PFSK-1 (cell line): ENCODE results near the gene ABCA7.

Source experiments
- FOXP2 ChIP-seq: optimal IDR thresholded peaks from 2 replicates; pipeline ENCODE3; 2011; ENCODE audit warnings: borderline replicate concordance, control low read depth, inconsistent platforms; ENCODE audit not compliant: insufficient read depth; ENCODE audit errors: extremely low read length, extremely low read depth
- POLR2AphosphoS5 ChIP-seq: IDR thresholded peaks from 2 replicates; pipeline ENCODE4 v1.6.1; 2012; ENCODE audit warnings: low read depth, mild to moderate bottlenecking, control low read depth, low read length, moderate library complexity
- REST ChIP-seq, 2 experiments: IDR thresholded peaks; 2 replicates each; pipeline versions ENCODE4 v1.6.1 to v1.8.0; 2011 to 2012; ENCODE audit warnings: low read depth in 2 of 2, low read length in 2 of 2, control low read depth in 1 of 2, inconsistent platforms in 1 of 2, mild to moderate bottlenecking in 1 of 2, moderate library complexity in 1 of 2; ENCODE audit not compliant: insufficient read depth in 1 of 2
- SIN3A ChIP-seq: IDR thresholded peaks from 2 replicates; pipeline ENCODE4 v1.6.1; 2012; ENCODE audit warnings: mild to moderate bottlenecking, low read length, moderate library complexity, borderline replicate concordance; ENCODE audit not compliant: insufficient read depth
- TAF1 ChIP-seq: IDR thresholded peaks from 2 replicates; pipeline ENCODE4 v1.6.1; 2012; ENCODE audit warnings: low read length, control low read depth, borderline replicate concordance; ENCODE audit not compliant: insufficient read depth

ABCA7 gene

GRCh38 chr19:1009041-1009980, 30.6 kb upstream of the ABCA7 start:
- no peak for TF ChIP-seq SIN3A
- TF ChIP-seq FOXP2, result no peak
- TF ChIP-seq POLR2AphosphoS5, result no peak
- no peak for TF ChIP-seq TAF1
- TF ChIP-seq REST (IDR thresholded peaks at IDR 0.05; ENCODE audit: insufficient read depth in 1 of 2, low read depth in 2 of 2, low read length in 2 of 2), result no peak

- no peak for TF ChIP-seq TAF1
- no peak for TF ChIP-seq SIN3A
- TF ChIP-seq POLR2AphosphoS5, result no peak
- TF ChIP-seq REST (IDR thresholded peaks at IDR 0.05; ENCODE audit: insufficient read depth in 1 of 2, low read depth in 2 of 2, low read length in 2 of 2), result no peak
- TF ChIP-seq FOXP2, result no peak
Measured at GRCh38 chr19:1009981-1010538, 29.8 kb upstream of the ABCA7 start.

DNA sequence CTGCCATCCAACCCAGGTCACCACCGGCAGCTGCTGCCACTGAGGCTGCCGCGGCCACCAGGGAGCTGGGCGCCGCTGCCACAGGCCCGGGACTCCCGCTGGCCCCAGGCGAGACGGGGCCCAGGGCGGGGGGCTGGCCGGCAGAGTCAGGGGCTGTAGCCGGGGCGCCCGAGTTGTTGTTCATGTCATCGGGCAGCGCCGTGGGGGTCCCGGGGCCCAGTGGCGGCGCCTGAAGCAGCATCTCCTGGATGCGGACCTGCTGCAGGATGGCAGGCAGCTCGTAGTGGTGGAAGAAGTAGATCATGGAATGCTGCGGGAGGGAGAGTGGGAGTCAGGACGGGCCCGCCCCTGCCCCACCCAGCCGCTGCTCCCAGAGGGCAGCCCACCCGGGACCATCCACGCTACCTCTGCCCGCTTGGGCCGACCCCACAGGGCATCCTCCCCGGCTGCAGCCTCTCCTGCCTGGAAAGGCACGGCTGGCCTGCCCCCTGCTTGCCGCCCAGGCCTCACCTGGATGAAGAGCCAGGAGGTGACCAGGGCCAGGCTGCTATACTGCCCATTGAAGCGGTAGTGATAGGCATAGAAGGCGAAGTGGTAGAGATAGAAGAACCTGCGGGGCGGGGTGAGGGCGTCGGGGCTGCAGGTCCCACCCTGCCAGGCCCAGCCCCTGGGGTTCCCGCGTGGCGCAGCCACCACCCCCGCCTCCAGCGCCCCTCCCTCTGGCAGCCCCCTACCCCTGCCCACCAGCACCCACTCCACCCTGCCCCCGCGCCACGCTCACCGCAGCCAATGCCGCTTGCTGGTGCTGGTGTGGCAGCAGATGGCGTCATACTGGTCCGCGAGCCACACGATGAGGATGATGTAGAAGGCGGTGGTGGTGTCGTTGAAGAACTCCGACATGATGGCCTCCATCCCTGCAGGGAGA, 29.1 kb upstream of the ABCA7 start:
- no peak for TF ChIP-seq REST (IDR thresholded peaks at IDR 0.05; ENCODE audit: insufficient read depth in 1 of 2, low read depth in 2 of 2, low read length in 2 of 2)
- no peak for TF ChIP-seq POLR2AphosphoS5

- no peak for TF ChIP-seq POLR2AphosphoS5
Measured at GRCh38 chr19:1011831-1012333, 28.0 kb upstream of the ABCA7 start.

DNA sequence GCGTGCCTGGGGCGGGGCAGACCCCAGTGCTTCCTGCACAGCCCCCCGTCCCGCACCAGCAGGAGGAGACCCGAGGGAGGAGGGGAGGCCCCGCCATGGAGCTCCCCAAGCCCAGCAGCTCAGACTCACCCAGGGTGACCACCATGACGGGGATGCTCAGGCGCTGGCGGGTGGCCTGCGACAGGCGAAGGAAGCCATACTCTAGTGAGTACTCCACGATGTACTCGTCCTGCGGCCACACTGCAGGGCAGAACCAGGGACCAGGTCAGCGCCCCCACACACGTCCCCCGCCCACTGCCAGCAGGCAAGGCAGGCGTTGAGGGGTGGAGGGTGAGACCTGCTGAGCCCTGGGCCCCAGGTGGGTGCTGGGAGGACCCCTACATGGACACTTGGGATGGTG, 27.6 kb upstream of the ABCA7 start:
- TF ChIP-seq REST (IDR thresholded peaks at IDR 0.05; ENCODE audit: insufficient read depth in 1 of 2, low read depth in 2 of 2, low read length in 2 of 2), result no peak
- TF ChIP-seq SIN3A, result no peak
- no peak for TF ChIP-seq FOXP2
- no peak for TF ChIP-seq TAF1
- TF ChIP-seq POLR2AphosphoS5, result no peak
